KMS-11 (cell line): Measurements from ENCODE around the gene HEPN1.

ENCODE experiments used
- H2AFZ ChIP-seq: fragments of 200-600 bp; sonication (generic); 2 replicates; pipeline ENCODE4 v1.6.1; 2016; ENCODE audit warnings: antibody characterized with exemption, mixed run types, low read depth
- H3K27ac ChIP-seq: fragments of 200-600 bp; sonication (generic); 2 replicates; pipeline ENCODE4 v1.6.1; 2016; ENCODE audit warnings: mild to moderate bottlenecking, mixed run types
- H3K27me3 ChIP-seq: fragments of 200-600 bp; sonication (generic); 2 replicates; pipeline ENCODE4 v1.6.1; 2017; ENCODE audit warnings: mild to moderate bottlenecking, low read depth, mixed run types, moderate library complexity; ENCODE audit not compliant: insufficient read depth
- H3K36me3 ChIP-seq: fragments of 200-600 bp; sonication (generic); 2 replicates; pipeline ENCODE4 v1.6.1; 2017; ENCODE audit warnings: mild to moderate bottlenecking, mixed run types; ENCODE audit not compliant: insufficient read depth
- H3K4me1 ChIP-seq: fragments of 200-600 bp; sonication (generic); 2 replicates; pipeline ENCODE4 v1.6.1; 2016; ENCODE audit warnings: mild to moderate bottlenecking, low read depth, mixed run types; ENCODE audit not compliant: poor library complexity, severe bottlenecking
- H3K4me2 ChIP-seq: fragments of 200-600 bp; sonication (generic); 2 replicates; pipeline ENCODE4 v1.7.0; 2016; ENCODE audit warnings: mild to moderate bottlenecking, mixed run types
- H3K4me3 ChIP-seq: fragments of 200-600 bp; sonication (generic); IDR thresholded peaks from 2 replicates; pipeline ENCODE4 v1.6.1; 2017; ENCODE audit warnings: low read depth, low read length, mixed read lengths; ENCODE audit not compliant: insufficient read depth
- H3K79me2 ChIP-seq: fragments of 200-600 bp; sonication (generic); 2 replicates; pipeline ENCODE4 v1.6.1; 2016; ENCODE audit warnings: low read depth, mixed run types; ENCODE audit not compliant: insufficient read depth
- H3K9ac ChIP-seq: fragments of 200-600 bp; sonication (generic); 2 replicates; pipeline ENCODE4 v1.6.1; 2016; ENCODE audit warnings: mild to moderate bottlenecking, mixed run types
- H4K20me1 ChIP-seq: fragments of 200-600 bp; sonication (generic); 2 replicates; pipeline ENCODE4 v1.6.1; 2016; ENCODE audit warnings: mild to moderate bottlenecking, mixed run types; ENCODE audit not compliant: insufficient read depth
- CTCF ChIP-seq: fragments of 200-600 bp; sonication (generic); conservative IDR thresholded peaks from 2 replicates; pipeline ENCODE4 v1.6.1; 2017; ENCODE audit warnings: low read depth, mild to moderate bottlenecking, antibody characterized with exemption, low read length, moderate library complexity, mixed read lengths

The HEPN1 gene

GRCh38 chr11:124890151-124890550, 28.9 kb upstream of the HEPN1 start:
- Histone ChIP-seq H2AFZ (no peak overlapping the region), H4K20me1 (no peaks in the 10 kb centered on the region), H3K27ac (no peak overlapping the region), H3K27me3 (no peaks in the 10 kb centered on the region), H3K79me2 (no peaks in the 10 kb centered on the region), H3K4me3 (no peak overlapping the region), H3K4me1 (no peaks in the 10 kb centered on the region), H3K9ac (no peak overlapping the region), H3K4me2 (no peak overlapping the region), H3K36me3 (no peaks in the 10 kb centered on the region)
- TF ChIP-seq CTCF = no peak

GRCh38 chr11:124890683-124891372, 28.2 kb upstream of the HEPN1 start:
- Histone ChIP-seq H2AFZ (no peak overlapping the region), H3K36me3 (no peaks in the 10 kb centered on the region), H3K4me1 (no peaks in the 10 kb centered on the region), H4K20me1 (no peaks in the 10 kb centered on the region), H3K4me3 (no peak overlapping the region), H3K27ac (no peak overlapping the region), H3K79me2 (no peaks in the 10 kb centered on the region), H3K4me2 (no peak overlapping the region), H3K9ac (no peak overlapping the region), H3K27me3 (no peaks in the 10 kb centered on the region)
- TF ChIP-seq CTCF = no peak

- no peaks in the 10 kb centered on the region for H3K79me2 ChIP-seq
- TF ChIP-seq CTCF = no peak
- H3K36me3 ChIP-seq = no peaks in the 10 kb centered on the region
- H3K4me1 ChIP-seq = no peaks in the 10 kb centered on the region
- H4K20me1 ChIP-seq = no peaks in the 10 kb centered on the region
- H3K4me3 ChIP-seq = no peak overlapping the region
- H3K4me2 ChIP-seq = no peak overlapping the region
- H3K9ac ChIP-seq = no peak overlapping the region
- H3K27ac ChIP-seq = no peak overlapping the region
- no peaks in the 10 kb centered on the region for H3K27me3 ChIP-seq
- no peak overlapping the region for H2AFZ ChIP-seq
These were observed 27.6 kb upstream of the HEPN1 start for GRCh38 chr11:124891373-124891861.

- no peak overlapping the region for H3K9ac ChIP-seq
- no peaks in the 10 kb centered on the region for H3K36me3 ChIP-seq
These were observed 26.9 kb upstream of the HEPN1 start for GRCh38 chr11:124892146-124892545.

More at GRCh38 chr11:124892146-124892545, 26.9 kb upstream of the HEPN1 start:
- Histone ChIP-seq H3K4me1 (no peaks in the 10 kb centered on the region), H3K79me2 (no peaks in the 10 kb centered on the region), H3K27ac (no peak overlapping the region), H3K27me3 (no peaks in the 10 kb centered on the region), H3K4me2 (no peak overlapping the region), H4K20me1 (no peaks in the 10 kb centered on the region), H3K4me3 (no peak overlapping the region), H2AFZ (no peak overlapping the region)
- TF ChIP-seq CTCF = no peak
